Measurements from ENCODE around the gene TMF1. TPM values are rescaled to one million over a fixed set of nuclear protein-coding genes. Genes with fewer than 3 reads are reported as not detected.

Gene TMF1, protein sequence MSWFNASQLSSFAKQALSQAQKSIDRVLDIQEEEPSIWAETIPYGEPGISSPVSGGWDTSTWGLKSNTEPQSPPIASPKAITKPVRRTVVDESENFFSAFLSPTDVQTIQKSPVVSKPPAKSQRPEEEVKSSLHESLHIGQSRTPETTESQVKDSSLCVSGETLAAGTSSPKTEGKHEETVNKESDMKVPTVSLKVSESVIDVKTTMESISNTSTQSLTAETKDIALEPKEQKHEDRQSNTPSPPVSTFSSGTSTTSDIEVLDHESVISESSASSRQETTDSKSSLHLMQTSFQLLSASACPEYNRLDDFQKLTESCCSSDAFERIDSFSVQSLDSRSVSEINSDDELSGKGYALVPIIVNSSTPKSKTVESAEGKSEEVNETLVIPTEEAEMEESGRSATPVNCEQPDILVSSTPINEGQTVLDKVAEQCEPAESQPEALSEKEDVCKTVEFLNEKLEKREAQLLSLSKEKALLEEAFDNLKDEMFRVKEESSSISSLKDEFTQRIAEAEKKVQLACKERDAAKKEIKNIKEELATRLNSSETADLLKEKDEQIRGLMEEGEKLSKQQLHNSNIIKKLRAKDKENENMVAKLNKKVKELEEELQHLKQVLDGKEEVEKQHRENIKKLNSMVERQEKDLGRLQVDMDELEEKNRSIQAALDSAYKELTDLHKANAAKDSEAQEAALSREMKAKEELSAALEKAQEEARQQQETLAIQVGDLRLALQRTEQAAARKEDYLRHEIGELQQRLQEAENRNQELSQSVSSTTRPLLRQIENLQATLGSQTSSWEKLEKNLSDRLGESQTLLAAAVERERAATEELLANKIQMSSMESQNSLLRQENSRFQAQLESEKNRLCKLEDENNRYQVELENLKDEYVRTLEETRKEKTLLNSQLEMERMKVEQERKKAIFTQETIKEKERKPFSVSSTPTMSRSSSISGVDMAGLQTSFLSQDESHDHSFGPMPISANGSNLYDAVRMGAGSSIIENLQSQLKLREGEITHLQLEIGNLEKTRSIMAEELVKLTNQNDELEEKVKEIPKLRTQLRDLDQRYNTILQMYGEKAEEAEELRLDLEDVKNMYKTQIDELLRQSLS
- 22.8 TPM for total RNA-seq
- long read RNA-seq, full-length matches to known transcripts: 6 of 25 reads
- long read RNA-seq, partial matches to known transcripts: 15 of 25 reads
- long read RNA-seq, other reads (novel, unspliced or antisense): 4 of 25 reads

DNA sequence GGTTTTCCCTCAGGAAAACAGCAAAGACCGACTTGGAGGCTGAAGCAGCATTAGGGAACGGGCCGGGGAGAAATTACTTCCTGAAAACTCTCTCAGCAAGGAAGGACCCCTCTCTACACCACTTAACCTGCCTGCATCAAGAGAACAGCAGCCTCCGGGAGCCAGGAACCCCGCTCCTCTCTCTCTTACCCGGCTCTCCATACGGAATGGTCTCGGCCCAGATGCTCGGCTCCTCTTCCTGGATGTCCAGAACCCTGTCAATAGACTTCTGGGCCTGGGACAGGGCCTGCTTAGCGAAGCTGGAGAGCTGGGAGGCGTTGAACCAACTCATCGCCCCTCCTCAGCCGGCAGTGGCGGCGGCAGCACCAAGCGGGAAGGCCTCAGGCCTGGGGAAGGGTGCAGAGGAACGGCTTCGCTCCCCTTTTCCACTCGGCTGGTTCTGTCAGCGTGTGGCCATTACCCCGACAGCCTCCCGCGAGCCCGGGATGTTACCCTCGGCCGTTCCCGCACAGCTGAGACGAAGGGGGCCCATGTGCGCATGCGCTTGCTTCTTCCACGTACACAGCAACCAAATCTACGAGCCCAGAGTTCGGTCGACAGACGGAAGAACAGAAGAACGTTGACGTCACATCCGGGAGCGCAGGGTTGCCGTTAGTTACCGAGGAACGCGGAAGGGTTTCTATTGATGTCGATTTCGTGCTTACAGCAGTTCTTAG is at the start of gene TMF1:
Gene TMF1 (minus strand): TSS at position 578 of the 716 bp plus-strand sequence. CDS start 247 bp downstream, at position 331.
- DNase-seq (ENCODE audit: low spot score): peak; percentile 98
- intact Hi-C loops (cut with DNase I): loop anchor here (1.0 to 5.0 kb wide), 2 partner anchors 28 to 40 kb away; partner anchors contain the start of genes EOGT and UBA3

DNA sequence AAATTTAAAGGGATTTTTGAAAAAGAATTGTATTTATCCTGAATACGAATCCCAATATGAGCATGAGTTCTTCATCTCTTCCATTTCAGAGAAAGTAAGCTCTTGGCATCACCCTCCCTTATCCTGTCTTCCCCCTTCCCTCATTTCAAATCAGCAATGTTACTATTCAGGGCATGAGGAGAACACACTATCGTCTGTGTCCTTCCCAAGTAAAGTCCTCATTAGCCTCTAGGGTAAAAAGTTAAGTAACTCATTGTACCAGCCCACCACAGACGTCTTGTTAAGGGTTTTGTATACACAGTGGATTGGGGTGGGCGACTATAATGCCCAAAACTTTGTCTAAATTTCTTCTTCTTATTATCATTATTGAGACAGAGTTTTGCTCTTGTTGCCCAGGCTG is 47.4 kb upstream of the TMF1 start:
- no peak for DNase-seq (ENCODE audit: low spot score)
- intact Hi-C loops (cut with DNase I): no loop called here

DNA sequence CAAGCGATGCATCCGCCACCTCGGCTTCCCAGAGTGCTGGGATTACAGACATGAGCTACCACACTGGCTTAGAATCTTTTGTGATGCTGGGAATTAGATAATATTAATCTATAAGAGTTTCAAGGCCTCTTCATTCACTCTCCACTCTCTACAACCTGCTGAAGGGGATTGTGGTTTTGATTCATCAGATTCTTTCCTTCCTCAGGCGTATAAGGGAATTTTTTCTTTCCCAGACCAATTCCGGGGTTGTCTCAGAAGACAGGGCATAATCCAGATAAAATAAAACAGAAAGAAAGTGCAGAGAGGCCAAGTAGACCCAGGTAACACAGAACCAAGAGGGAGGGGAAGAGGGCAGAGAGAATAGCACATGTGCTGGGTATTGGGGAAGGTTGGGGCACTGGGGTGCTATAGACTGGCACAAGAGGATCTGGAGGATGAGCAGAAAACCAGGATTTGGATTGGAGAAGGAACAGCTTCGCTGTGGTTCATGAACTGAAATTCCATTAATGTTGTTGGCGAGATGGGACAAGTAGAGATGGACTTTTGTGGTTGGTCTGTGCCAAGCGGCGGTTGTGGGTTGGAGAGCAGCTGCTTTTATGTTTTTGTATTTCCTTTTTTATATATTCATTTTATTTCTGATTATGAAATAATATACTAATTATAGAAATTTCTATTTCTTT is 45.4 kb upstream of the TMF1 start:
- DNase-seq (ENCODE audit: low spot score): no peak
- intact Hi-C loops (cut with DNase I): no loop called here

DNA sequence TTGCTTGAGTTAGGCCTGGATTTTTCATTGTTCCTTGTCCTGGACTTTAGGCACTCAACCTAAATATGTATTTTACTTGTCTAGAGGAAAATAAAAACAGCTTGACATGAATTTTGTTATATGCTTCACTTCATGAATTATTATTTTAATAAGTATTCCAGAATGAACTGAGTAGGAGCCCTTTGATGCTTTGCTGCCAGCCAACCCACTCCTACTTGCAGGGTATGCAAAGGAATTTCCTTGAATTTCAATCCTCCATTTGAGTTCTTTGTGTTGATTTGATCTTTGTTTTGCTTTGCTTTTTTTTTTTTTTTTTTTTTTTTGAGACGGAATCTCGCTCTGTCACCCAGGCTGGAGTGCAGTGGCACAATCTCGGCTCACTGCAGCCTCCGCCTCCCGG is 44.2 kb upstream of the TMF1 start:
- intact Hi-C loops (cut with DNase I): no loop called here
- no peak for DNase-seq (ENCODE audit: low spot score)

DNA sequence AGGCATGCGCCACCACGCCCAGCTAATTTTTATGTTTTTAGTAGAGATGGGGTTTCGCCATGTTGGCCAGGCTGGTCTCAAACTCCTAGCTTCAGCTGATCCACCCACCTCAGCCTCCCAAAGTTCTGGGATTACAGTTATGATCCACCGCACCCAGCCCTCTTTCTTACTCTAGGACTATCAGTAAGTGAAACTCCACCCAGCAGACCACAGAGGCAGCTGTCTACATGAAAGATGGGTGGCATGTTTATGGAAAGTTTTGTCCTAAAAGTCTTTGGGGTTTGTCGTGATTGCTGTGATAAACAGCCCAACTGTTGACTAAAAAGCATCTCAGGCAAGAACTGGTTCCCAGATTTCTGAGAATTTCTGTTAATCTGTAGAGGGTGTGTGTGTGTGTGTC is 43.5 kb upstream of the TMF1 start:
- no peak for DNase-seq (ENCODE audit: low spot score)
- intact Hi-C loops (cut with DNase I): no loop called here

DNA sequence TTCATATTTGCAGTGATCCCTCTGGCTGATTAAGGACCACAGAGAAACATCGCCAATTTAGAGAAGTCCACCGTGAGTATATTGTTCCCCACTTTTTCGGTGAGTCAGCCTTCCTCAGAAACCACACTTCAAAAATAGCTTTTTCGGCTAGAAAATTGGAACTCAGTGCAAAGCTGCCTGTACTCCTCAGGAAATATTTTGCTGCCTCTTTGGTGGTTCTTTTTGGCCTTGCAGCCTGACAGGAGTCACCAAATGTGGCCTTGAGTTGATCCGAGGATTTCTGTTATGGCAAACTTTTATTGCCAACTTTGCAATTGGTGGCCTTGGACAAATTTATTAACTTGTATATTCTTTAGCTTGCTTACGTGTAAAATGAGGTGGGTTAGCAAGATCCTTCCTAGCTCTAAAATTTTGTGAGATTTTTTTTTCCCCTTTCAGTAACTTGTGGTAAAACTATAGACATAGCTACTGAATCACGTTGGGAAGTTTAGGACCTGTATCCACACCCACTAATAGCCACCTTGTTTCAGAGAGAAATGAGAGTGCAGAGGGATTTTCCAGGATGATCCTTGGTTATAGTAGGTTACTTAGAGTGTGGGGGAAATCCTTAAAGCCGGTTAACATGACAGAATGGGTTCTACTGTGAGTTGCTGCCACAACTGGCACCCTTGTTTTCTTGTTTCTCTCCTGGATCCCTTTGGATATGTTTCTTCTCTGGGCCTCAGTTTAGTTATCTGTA is 42.5 kb upstream of the TMF1 start:
- intact Hi-C loops (cut with DNase I): no loop called here
- no peak for DNase-seq (ENCODE audit: low spot score)

DNA sequence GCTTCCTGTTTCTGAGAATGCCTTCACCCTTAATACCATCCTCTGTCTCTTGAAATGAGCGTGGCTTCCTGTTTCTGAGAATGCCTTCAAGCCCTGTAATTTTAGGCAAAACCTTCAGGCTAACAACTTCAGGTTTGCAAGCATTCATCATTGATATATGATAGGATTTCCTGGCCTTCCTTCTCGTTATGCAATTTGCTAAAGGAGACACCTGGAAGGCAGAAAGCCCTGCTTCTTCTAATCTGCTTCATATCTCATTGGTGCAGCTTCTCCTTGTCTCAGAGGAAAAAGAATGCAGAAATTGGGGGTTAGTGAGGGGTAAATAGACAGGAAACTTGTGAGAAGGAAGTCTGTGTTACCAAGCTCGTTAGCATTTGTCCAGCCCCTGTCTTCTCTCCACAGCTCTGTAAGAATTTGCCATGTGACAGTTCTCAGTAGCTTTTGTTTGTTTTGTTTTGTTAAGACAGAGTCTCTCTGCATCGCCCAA is 39.9 kb upstream of the TMF1 start:
- DNase-seq (ENCODE audit: low spot score): no peak
- intact Hi-C loops (cut with DNase I): no loop called here

DNA sequence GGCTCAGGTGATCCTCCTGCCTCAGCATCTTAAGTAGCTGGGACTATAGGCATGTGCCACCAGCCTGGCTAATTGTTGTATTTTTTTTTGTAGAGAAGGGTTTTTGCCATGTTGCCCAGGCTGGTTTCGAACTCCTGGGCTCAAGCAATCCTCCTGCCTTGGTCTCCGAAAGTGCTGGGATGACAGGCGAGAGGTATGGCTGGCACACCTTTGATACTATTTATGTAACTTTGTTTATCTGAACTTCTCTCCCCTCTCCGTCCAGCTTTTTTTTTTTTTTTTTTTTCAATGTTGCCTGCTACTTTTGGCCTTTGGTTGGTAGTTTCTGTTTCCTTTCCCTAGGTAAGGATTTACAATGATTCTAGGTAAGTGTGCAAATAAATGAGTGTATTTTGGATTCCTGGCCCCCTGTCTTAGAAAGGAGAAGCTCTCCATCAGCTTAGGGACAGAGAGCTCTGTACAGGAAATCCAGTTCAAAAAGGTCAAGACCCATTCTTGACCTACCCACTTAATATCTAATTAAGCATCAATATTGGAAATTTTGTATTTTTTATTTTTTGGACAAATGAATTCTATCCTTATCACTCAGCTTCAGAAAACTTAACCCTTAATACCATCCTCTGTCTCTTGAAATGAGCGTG is 39.4 kb upstream of the TMF1 start:
- DNase-seq (ENCODE audit: low spot score): no peak
- intact Hi-C loops (cut with DNase I): no loop called here

DNA sequence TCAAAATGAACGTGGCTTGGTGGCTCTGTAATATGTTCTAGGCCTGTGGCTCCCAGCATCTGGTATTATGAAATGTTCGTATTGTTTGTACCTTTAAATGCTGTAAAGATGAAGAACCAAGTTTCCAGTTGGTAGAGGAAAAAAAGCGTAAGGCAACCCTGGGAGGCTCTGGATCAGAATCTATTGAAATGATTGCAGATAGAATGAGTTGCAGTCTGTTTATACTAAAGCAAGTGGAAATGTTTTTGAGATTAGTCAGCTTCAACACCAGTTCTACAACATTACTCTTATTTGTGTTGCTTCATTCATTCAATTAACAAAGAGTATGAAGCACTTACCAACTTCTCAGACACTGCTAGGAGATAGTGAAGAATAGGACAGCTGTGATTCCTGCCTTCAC is 37.9 kb upstream of the TMF1 start:
- DNase-seq (ENCODE audit: low spot score): no peak
- intact Hi-C loops (cut with DNase I): no loop called here

DNA sequence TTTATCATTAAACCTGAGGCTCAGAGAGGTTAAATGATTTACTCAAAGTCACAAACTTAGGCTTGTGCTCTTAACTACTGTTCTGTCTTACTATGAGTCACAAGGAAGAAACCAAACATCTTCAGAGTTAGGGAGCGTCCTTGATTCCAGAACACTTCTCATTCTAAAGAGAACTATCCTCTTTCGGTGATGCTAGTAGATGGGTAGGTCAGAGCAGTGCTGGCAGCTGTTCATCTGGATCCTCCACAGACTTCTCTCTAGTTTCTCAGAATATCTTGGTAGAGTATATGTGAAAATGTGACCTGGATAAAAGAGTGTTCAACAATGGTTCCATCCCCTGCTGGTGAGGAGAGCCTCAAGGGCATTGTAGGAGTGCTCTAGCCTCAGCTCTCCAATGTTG is 35.9 kb upstream of the TMF1 start:
- DNase-seq (ENCODE audit: low spot score): no peak

DNA sequence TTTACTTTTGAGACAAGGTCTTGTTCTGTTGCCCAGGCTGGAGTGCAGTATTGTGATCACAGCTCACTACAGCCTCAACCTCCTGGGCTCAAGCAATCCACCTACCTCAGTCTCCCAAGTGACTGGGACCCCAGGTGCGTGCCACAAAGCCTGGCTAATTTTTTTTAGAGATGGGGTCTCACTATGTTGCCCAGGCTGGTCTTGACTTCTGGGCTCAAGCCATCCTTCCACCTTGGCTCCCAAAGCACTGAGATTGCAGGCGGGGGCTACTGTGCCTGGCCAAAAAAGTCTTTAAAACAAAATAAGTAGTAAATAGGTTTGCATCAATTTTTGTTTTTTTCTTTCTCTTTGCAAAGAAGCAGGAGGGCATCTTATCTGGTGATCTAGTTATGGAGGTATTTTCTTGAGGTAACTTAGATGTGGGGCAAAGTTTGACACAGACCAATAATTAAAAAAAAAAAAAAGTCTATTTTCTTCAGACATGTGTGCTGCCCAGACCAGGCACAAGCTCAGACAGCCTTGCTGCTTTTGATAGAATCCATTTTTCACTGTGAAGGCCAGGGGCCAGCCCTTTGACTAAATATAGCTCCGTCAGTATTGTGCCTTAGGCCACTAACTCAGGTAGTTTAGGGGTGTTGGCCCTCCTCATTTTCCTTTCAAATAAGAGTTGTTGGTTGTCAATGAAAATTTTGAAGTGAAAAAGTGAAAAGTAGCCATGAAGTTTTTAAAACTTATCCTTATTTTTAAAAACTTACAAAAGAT is 35.1 kb upstream of the TMF1 start:
- DNase-seq (ENCODE audit: low spot score): no peak
- intact Hi-C loops (cut with DNase I): no loop called here

More for the DNA sequence above, 35.9 kb upstream of the TMF1 start:
- intact Hi-C loops (cut with DNase I): no loop called here

DNA sequence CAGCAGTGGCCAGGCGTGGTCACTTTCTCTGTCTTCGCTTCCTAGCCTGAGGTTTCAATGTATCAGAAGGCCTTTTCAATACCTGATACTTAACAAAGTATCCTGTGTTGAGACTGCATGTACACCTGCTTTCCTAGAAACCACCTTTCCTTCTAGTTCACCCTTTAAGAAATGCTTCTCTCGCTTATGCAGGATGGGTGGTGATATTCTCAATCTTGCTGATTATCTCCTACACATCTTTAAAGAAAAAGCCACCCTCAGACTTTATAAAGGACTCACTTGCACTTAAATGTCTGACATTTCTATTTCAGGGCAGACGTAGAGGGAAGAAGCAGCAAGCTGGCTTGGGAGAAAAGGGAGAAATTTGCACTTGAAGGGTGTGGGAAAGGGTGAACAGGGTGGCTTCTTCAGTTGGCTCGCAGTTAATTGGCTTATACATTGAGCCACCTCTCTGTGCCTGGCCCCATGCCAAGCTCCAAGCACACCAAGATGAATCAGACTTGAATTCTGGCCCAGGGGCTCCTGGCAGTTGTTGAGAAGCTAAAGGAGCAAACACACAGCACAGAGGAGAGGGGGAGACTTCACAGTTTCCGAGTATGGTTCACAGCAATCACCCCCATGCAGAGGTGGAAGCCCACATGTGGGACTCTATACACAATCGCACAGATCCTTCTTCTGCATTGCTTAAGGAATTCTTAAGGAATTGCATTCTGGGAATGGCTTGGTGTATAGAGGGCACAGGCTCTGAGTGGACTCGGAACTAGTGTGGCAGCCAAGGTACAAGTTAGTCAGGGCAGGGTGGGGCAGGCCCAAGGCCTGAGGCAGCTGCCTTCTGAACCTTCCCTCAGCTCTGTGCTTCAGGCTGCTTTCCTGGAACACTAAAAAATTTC is 33.9 kb upstream of the TMF1 start:
- intact Hi-C loops (cut with DNase I): loop anchor here (1.0 kb wide), 1 partner anchor 30 kb away; no protein-coding TSS in a partner anchor
- peak; percentile 92 for DNase-seq (ENCODE audit: low spot score)

DNA sequence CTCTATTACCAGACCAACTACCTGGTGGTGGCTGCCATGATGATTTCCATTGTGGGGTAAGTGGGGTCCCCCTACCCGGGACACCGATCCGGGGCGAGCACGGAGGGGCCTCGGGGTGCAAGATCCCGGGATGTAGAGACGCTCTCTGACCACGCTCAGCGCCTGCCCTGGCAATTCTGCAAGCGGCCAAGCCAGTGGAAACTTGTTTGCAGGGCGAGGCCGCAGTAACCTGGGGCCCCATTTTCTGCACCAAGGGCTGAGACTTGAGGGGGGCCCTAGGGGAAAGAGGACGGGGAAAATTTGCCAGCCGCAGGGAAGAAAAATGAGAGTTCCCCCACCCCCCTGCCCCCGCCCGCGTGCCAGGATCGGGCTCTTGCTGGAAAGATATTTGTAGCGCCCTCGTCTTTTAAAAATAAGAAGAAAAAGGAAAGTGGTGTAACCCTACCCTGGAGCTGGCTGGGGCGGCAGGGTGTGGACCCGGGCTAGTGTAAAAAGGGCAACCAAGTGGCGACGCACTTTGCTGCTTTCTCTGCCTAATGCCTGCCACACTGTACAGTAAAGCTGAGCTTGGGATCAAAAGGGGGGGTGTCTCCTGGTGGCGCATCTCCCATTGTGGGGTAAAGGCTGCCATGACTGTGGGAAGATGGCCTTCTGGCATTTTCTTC is 33.2 kb upstream of the TMF1 start:
- intact Hi-C loops (cut with DNase I): no loop called here
- no peak for DNase-seq (ENCODE audit: low spot score)

DNA sequence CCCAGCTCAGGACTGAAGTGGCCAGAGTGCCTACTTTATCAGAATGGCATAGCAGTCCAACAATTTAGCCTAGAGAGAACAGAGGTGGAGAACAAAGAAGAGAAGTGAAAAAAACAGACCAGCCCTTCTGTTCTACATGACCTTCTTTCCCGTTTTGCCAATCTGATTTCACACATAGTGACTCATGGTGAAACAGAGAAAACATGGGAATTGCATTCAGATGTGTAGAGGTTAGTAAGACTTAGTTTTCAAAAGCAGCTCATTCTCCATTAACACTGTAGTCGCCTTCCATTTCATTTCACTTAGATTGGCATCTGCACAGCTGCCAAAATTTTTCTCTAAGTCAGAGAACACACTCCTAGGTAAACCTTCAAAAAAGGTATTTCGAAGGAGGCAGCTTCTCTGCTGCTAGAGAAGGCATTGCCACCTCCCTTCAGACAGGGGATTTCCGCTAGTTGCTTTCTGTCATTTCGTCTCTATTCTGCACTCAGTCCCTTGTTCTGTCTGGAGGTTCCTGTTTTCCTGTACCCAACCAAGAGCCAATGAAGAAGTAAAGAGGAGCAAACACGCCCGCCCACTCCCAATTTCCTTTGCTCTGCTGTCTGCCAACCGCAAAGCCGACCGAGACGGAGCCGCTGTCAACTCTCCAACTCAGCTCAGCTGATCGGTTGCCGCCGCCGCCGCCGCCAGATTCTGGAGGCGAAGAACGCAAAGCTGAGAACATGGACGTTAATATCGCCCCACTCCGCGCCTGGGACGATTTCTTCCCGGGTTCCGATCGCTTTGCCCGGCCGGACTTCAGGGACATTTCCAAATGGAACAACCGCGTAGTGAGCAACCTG is 32.4 kb upstream of the TMF1 start, which contains the start of gene ARL6IP5:
Gene ARL6IP5 (plus strand): TSS at position 612 of the 842 bp plus-strand sequence. CDS start 111 bp downstream, at position 723.
- DNase-seq (ENCODE audit: low spot score): peak; percentile 98
- intact Hi-C loops (cut with DNase I): loop anchor here (5.0 kb wide), 1 partner anchor 72 kb away; the partner anchor contains the start of gene EOGT

Data from cardiac septum (tissue), 1 donor.